Left lung (tissue), 10 donors: Measurements from ENCODE around the gene NGB. TPM values are rescaled to one million over a fixed set of nuclear protein-coding genes. Genes with fewer than 3 reads are reported as not detected.

Experiments
- ATAC-seq: fragments of 200-7000 bp; cut with Tn5 transposase; one replicate; pipeline ENCODE4 v1.9.1; 2020; ENCODE audit warnings: moderate library complexity
- DNase-seq, 4 donors: peaks; one replicate each; pipeline ENCODE4 v3.0.0-alpha.2; 2013 to 2020
- H3K27ac ChIP-seq, 2 donors: fragments of 200-600 bp; sonication (generic) in 1 of 2; one replicate each; pipeline versions ENCODE4 v1.5.0 to v1.8.0; 2020 to 2021
- H3K27me3 ChIP-seq, 2 donors: fragments of 200-600 bp; sonication (generic) in 1 of 2; one replicate each; pipeline versions ENCODE4 v1.5.0 to v1.8.0; 2020 to 2021
- H3K36me3 ChIP-seq, 2 donors: fragments of 200-600 bp; sonication (generic) in 1 of 2; one replicate each; pipeline versions ENCODE4 v1.5.0 to v1.8.0; 2020 to 2021
- H3K4me1 ChIP-seq, 2 donors: fragments of 200-600 bp; one replicate each; pipeline ENCODE4 v1.8.0; 2021
- H3K4me3 ChIP-seq, 2 donors: fragments of 200-600 bp; sonication (generic) in 1 of 2; one replicate each; pipeline versions ENCODE4 v1.5.0 to v1.8.0; 2020 to 2021; ENCODE audit warnings: mild to moderate bottlenecking in 1 of 2
- H3K9me3 ChIP-seq, 2 donors: fragments of 200-600 bp; sonication (generic) in 1 of 2; one replicate each; pipeline versions ENCODE4 v1.5.0 to v1.8.0; 2020 to 2021
- CTCF ChIP-seq, 2 donors: fragments of 200-600 bp; sonication (generic) in 1 of 2; IDR thresholded peaks; one replicate each; pipeline versions ENCODE4 v1.5.0 to v1.8.0; 2021; ENCODE audit warnings: antibody characterized with exemption in 2 of 2
- intact Hi-C, 2 donors: fragments of 100-400 bp; cut with DNase I; formaldehyde crosslinking; loops; one replicate each; pipeline versions ENCODE4 v1.11.2 to v1.14.2; 2022
- polyA plus RNA-seq, 6 donors: library from polyadenylated mRNA; unstranded; fragments of 120-200 nt; gene quantifications; one replicate each; pipeline ENCODE4 v1.2.1, GENCODE V29; 2013; ENCODE audit not compliant: insufficient read length in 6 of 6
- total RNA-seq, 2 donors: library from RNA; stranded (reverse); fragmentation: NEBNext Ultra II Directional; extraction: Animal tissue kit (Norgen Biotek cat#: 25700); gene quantifications; one replicate each; pipeline ENCODE4 v1.2.1, GENCODE V29; 2021
- donor health status: DM: no; HTN: yes; CAD: no.
- donor health status: DM: no; HTN: no; CAD: no.

The NGB gene
- total and polyA plus RNA-seq, 8 donors = not detected

DNA sequence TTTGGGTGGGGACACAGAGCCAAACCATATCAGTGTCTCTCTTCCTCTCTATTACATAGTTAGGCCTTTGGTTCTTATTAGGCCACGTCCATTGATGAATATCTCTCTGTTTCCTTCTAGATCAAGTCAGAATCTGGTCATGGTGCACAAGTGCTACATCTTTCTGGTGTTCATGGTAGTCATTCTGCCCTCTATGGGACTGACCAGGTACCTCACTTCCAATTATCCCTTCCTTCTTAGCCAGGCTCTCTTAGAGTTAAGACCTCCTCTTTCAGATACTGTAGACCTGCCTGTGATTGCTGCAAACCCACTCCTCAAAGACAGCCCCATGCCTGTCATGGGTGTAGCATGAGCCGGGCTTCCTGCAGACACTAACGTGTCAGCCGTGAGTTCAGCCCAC lies 25.2 kb downstream of the NGB start:
- Histone ChIP-seq H3K36me3 (no peaks in the 10 kb centered on the region), H3K4me3 (no peak overlapping the region), H3K27ac (no peak overlapping the region), H3K9me3 (no peaks in the 10 kb centered on the region), H3K27me3 (no peaks in the 10 kb centered on the region), H3K4me1 (no peaks in the 10 kb centered on the region)
- TF ChIP-seq CTCF (IDR thresholded peaks at IDR 0.05) = no peak
- ATAC-seq (no peak), DNase-seq (no peak)
- intact Hi-C loops = no loop called here

GRCh38 chr14:77243853-77244252 lies 27.2 kb downstream of the NGB start:
- no peak for DNase-seq
- no peak for TF ChIP-seq CTCF (IDR thresholded peaks at IDR 0.05)
- Histone ChIP-seq H3K9me3 (no peaks in the 10 kb centered on the region), H3K4me1 (no peaks in the 10 kb centered on the region), H3K4me3 (no peak overlapping the region), H3K27ac (no peak overlapping the region), H3K36me3 (no peaks in the 10 kb centered on the region), H3K27me3 (no peaks in the 10 kb centered on the region)
- no peak for ATAC-seq
- intact Hi-C loops = no loop called here

- Histone ChIP-seq H3K9me3 (no peaks in the 10 kb centered on the region), H3K27ac (no peak overlapping the region), H3K27me3 (no peaks in the 10 kb centered on the region), H3K36me3 (no peaks in the 10 kb centered on the region), H3K4me1 (no peaks in the 10 kb centered on the region), H3K4me3 (no peak overlapping the region)
- ATAC-seq (no peak), DNase-seq (no peak)
- TF ChIP-seq CTCF (IDR thresholded peaks at IDR 0.05) = no peak
- intact Hi-C loops = no loop called here
Observed at GRCh38 chr14:77242752-77243151, 28.3 kb downstream of the NGB start.

DNA sequence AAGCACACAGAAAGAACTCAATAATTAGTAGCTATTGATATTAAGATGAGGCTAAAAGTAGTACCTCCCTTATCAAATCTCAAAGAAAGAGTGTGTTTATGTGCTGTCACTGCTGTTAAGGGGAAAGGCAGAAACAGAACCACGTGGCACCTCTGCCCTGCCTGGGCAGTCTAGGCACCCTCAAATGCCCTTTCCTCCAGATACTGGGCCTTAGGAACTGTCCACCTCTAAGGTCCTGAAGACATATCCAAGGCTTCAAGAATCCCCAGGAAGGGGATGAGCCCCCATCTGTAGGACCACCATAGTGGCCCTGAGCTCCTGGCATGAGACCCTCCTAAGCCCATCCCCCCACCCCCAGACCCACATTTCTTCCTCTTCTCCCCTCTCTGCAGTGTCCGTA lies 29.1 kb downstream of the NGB start:
- Histone ChIP-seq H3K4me1 (no peaks in the 10 kb centered on the region), H3K9me3 (no peaks in the 10 kb centered on the region), H3K27ac (no peak overlapping the region), H3K36me3 (no peaks in the 10 kb centered on the region), H3K27me3 (no peaks in the 10 kb centered on the region), H3K4me3 (no peak overlapping the region)
- TF ChIP-seq CTCF (IDR thresholded peaks at IDR 0.05) = no peak
- intact Hi-C loops = no loop called here
- no peak for ATAC-seq
- DNase-seq = no peak

GRCh38 chr14:77240336-77240915 lies 30.6 kb downstream of the NGB start:
- H3K27me3 ChIP-seq = no peaks in the 10 kb centered on the region
- H3K4me1 ChIP-seq = no peaks in the 10 kb centered on the region
- intact Hi-C loops = no loop called here
- DNase-seq (no peak), ATAC-seq (no peak)
- TF ChIP-seq CTCF (IDR thresholded peaks at IDR 0.05) = no peak
- no peaks in the 10 kb centered on the region for H3K9me3 ChIP-seq
- no peaks in the 10 kb centered on the region for H3K36me3 ChIP-seq
- no peak overlapping the region for H3K27ac ChIP-seq
- no peak overlapping the region for H3K4me3 ChIP-seq
